A204.1 (cell line): Measurements from ENCODE around the gene PNPLA5.

Experiments
- FAIRE-seq: peaks from 2 replicates; lab custom pipeline; 2012; peaks lifted over from hg19 to GRCh38; lab: Jason Lieb, UNC

PNPLA5 gene

GRCh38 chr22:43835736-43836135 is 56.1 kb downstream of the PNPLA5 start:
- no peak for FAIRE-seq

GRCh38 chr22:43835166-43835565 is 56.6 kb downstream of the PNPLA5 start:
- FAIRE-seq, result no peak

GRCh38 chr22:43833286-43834240 is 58.2 kb downstream of the PNPLA5 start:
- no peak for FAIRE-seq

GRCh38 chr22:43832393-43833265 is 59.2 kb downstream of the PNPLA5 start:
- FAIRE-seq, result no peak

GRCh38 chr22:43831561-43832392 is 60.0 kb downstream of the PNPLA5 start:
- no peak for FAIRE-seq

GRCh38 chr22:43830931-43831560 is 60.8 kb downstream of the PNPLA5 start:
- no peak for FAIRE-seq

GRCh38 chr22:43829904-43830851 is 61.6 kb downstream of the PNPLA5 start:
- no peak for FAIRE-seq
